ENCODE measurements around the gene ANO7. TPM values are rescaled to one million over a fixed set of nuclear protein-coding genes. Genes with fewer than 3 reads are reported as not detected.

The ANO7 gene
- polyA plus RNA-seq, 1 donor from 2014 or later, result not detected

DNA sequence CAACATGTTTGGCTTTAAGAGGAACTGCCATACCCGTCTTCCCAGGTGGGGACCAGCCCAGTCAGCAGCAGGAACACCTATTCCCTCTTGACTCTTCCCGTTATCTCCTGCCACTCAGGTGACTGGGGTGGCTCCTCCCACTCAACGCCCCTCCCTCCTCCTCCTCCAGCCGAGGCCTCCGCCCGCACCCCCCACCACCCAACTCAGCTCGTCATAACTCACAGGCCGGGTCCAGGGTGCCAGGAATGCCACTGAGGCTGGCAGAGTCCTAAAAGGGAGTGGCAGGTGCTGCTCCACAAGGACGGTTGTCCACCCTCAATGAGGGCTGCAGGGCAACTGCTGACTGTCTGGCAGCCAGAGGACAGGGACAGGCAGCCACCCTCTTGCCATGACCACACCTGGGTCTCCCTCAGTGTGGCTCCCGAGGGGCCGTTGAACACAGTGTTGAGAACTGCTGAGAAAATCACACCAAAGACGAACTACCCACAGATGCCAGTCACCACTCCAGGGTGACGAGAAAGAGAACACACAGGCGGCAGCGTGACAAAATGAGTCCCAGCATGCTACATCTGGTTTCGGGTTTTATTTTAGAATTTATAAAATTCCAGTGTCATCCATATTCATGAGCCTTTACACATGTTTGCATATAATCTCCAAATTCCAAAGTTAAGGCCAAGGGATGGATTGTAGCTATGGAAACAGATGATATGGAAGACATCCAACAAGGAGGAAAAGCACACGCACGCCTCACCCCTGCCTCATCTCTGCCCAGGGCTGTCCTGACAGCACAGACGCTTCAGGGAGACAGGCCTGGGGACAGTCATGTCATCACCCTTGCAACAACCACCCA is 38.5 kb downstream of the ANO7 start:
- no peaks in the 10 kb centered on the region for H3K27me3 ChIP-seq (ENCODE audit: insufficient read depth, low read depth, low read length)
- no peaks in the 10 kb centered on the region for H3K9me3 ChIP-seq (ENCODE audit: low read length)
- H3K4me3 ChIP-seq (ENCODE audit: low read length), result no peak overlapping the region
- TF ChIP-seq SMC3 (conservative IDR thresholded peaks at IDR 0.05; ENCODE audit: poor library complexity), result no peak
- no peak overlapping the region for H2AFZ ChIP-seq (ENCODE audit: low read depth, low read length)
- no peaks in the 10 kb centered on the region for H3K9me2 ChIP-seq (ENCODE audit: insufficient read depth, low read length)
- H3F3A ChIP-seq (ENCODE audit: insufficient read depth, low read length, poor library complexity, severe bottlenecking), result no peaks in the 10 kb centered on the region
- H3K9ac ChIP-seq (ENCODE audit: low read length), result no peak overlapping the region
- H3K4me2 ChIP-seq (ENCODE audit: low read length), result no peak overlapping the region
- peaks cover 7% of the 10 kb centered on the region for H3K36me3 ChIP-seq (ENCODE audit: insufficient read depth, low read length)
- no peaks in the 10 kb centered on the region for H3K79me2 ChIP-seq (replicated peaks; ENCODE audit: insufficient read depth, low read length)
- H4K20me1 ChIP-seq (ENCODE audit: insufficient read depth), result no peaks in the 10 kb centered on the region
- no peak overlapping the region for H3K27ac ChIP-seq (ENCODE audit: low read length)

DNA sequence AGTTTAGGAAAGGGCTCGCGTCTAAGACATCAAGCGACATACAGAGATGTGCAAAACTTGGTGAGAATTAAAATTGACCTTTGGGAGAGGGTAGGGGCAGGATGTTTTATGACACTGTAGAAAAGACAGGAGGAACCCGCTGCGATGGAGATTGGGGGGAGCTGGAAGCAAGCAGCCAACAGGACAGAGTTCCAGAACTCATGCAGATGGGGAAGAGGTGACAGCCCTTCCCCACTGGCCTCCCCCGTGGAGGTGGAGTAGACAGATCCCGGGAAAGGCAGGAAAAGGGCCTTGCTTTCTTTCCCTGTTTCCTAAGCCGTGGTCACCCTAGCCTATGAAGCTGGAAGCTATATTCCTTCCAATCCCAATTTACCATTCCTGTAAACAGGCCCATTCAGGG is 39.1 kb downstream of the ANO7 start:
- Histone ChIP-seq H4K20me1 (ENCODE audit: insufficient read depth) (no peaks in the 10 kb centered on the region), H3K4me3 (ENCODE audit: low read length) (no peak overlapping the region), H3K79me2 (replicated peaks; ENCODE audit: insufficient read depth, low read length) (no peaks in the 10 kb centered on the region), H3K9ac (ENCODE audit: low read length) (no peak overlapping the region), H3K36me3 (ENCODE audit: insufficient read depth, low read length) (peaks cover 7% of the 10 kb centered on the region), H3K27ac (ENCODE audit: low read length) (no peak overlapping the region), H3K27me3 (ENCODE audit: insufficient read depth, low read depth, low read length) (no peaks in the 10 kb centered on the region), H3F3A (ENCODE audit: insufficient read depth, low read length, poor library complexity, severe bottlenecking) (no peaks in the 10 kb centered on the region), H3K9me3 (ENCODE audit: low read length) (no peaks in the 10 kb centered on the region), H3K9me2 (ENCODE audit: insufficient read depth, low read length) (no peaks in the 10 kb centered on the region), H3K4me2 (ENCODE audit: low read length) (no peak overlapping the region), H2AFZ (ENCODE audit: low read depth, low read length) (no peak overlapping the region)
- TF ChIP-seq EZH2 (IDR thresholded peaks at IDR 0.05; ENCODE audit: borderline replicate concordance, insufficient read depth, low read length, poor library complexity, severe bottlenecking) (no peak), EP300 (conservative IDR thresholded peaks at IDR 0.05; ENCODE audit: poor library complexity, severe bottlenecking) (no peak), RAD21 (conservative IDR thresholded peaks at IDR 0.05) (no peak), MXI1 (conservative IDR thresholded peaks at IDR 0.05; ENCODE audit: poor library complexity, severe bottlenecking) (no peak), SMC3 (conservative IDR thresholded peaks at IDR 0.05; ENCODE audit: poor library complexity) (no peak), POLR2AphosphoS5 (IDR thresholded peaks at IDR 0.05) (no peak), TAF1 (IDR thresholded peaks at IDR 0.05; ENCODE audit: low read depth) (no peak)
- TF ChIP-seq, protein P1, sequence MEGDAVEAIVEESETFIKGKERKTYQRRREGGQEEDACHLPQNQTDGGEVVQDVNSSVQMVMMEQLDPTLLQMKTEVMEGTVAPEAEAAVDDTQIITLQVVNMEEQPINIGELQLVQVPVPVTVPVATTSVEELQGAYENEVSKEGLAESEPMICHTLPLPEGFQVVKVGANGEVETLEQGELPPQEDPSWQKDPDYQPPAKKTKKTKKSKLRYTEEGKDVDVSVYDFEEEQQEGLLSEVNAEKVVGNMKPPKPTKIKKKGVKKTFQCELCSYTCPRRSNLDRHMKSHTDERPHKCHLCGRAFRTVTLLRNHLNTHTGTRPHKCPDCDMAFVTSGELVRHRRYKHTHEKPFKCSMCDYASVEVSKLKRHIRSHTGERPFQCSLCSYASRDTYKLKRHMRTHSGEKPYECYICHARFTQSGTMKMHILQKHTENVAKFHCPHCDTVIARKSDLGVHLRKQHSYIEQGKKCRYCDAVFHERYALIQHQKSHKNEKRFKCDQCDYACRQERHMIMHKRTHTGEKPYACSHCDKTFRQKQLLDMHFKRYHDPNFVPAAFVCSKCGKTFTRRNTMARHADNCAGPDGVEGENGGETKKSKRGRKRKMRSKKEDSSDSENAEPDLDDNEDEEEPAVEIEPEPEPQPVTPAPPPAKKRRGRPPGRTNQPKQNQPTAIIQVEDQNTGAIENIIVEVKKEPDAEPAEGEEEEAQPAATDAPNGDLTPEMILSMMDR (IDR thresholded peaks at IDR 0.05; ENCODE audit: poor library complexity, severe bottlenecking), result no peak
- TF ChIP-seq, protein P2, sequence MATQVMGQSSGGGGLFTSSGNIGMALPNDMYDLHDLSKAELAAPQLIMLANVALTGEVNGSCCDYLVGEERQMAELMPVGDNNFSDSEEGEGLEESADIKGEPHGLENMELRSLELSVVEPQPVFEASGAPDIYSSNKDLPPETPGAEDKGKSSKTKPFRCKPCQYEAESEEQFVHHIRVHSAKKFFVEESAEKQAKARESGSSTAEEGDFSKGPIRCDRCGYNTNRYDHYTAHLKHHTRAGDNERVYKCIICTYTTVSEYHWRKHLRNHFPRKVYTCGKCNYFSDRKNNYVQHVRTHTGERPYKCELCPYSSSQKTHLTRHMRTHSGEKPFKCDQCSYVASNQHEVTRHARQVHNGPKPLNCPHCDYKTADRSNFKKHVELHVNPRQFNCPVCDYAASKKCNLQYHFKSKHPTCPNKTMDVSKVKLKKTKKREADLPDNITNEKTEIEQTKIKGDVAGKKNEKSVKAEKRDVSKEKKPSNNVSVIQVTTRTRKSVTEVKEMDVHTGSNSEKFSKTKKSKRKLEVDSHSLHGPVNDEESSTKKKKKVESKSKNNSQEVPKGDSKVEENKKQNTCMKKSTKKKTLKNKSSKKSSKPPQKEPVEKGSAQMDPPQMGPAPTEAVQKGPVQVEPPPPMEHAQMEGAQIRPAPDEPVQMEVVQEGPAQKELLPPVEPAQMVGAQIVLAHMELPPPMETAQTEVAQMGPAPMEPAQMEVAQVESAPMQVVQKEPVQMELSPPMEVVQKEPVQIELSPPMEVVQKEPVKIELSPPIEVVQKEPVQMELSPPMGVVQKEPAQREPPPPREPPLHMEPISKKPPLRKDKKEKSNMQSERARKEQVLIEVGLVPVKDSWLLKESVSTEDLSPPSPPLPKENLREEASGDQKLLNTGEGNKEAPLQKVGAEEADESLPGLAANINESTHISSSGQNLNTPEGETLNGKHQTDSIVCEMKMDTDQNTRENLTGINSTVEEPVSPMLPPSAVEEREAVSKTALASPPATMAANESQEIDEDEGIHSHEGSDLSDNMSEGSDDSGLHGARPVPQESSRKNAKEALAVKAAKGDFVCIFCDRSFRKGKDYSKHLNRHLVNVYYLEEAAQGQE (IDR thresholded peaks at IDR 0.05; ENCODE audit: borderline replicate concordance), result no peak

Data from neural cell (in vitro differentiated cells).